Stimulated activated CD8-positive, alpha-beta memory T cell treated with anti-CD3 and anti-CD28 coated beads, Interleukin-15, amount 100 ng/mL, for 4 hours (primary cell): Measurements from ENCODE around the gene MYO18A.

Experiments used
- DNase-seq, 2 donors: peaks; one replicate each; pipeline ENCODE4 v3.0.0-alpha.2; 2020; ENCODE audit warnings: low read depth in 2 of 2

The MYO18A gene

GRCh38 chr17:29032857-29033197 lies 147.4 kb downstream of the MYO18A start:
- DNase-seq: no peak

DNA sequence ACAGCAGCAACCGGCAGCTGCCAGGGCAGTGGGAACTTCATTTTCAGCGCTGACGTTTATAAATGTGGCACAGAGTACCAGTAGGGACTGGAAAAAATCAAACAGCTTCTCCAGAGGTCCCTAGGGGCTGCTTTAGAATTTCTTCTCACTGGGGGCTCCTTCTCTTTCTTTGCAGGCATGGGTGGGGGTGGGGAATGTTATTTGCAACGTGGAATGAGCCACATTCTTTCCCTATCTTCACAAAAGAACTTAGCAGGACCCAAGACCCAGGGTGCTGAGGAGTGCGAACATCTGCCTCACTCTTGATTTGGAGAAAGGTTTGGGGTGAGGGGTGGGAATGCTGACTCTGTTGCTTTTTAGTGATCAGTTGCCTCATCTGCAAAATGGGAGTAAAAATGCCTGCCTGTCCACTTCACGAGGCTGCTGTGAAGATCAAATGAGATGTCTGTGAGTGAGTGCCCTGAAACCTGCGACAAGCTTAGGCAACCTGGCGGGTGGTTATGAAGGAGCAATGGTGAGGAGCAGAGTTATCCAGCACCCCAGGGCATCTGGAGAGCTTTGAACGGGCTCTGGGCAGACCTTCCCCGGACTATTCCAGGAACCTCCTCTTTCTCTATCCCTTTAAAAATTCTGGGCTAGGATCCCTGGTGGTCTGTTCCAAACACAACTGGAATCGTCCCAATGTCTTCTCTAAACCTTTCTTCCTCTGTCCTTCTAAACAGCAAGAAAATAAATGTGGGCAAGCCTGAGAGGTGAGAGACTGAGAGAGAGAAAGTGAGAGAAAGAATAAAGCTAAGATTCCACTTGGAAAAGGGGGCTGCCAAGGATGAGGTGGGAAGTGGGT lies 148.0 kb downstream of the MYO18A start:
- no peak for DNase-seq

- no peak for DNase-seq
These were observed 148.7 kb downstream of the MYO18A start for GRCh38 chr17:29031488-29031887.

- DNase-seq: no peak
These were observed 155.8 kb downstream of the MYO18A start for GRCh38 chr17:29024316-29024952.

- no peak for DNase-seq
These were observed 158.1 kb downstream of the MYO18A start for GRCh38 chr17:29022074-29022473.

DNA sequence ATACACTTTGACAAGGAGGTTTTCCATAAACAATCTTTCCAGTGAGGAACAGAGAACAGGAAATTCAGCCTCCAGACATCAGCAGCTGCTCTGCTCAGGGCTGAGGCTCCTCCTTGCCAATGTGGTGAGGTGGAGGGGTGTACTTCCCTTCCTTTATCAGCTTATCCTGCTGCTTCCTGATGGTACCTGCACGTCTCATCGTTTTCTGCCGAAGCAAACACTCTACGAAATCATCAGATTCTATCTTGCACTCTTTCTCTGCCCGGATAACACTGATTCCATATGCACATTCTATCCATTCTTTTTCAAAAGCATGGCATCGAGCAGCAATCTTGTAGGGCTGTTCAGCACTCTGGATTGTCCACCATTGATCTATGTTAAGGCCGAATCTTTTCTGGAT lies 159.0 kb downstream of the MYO18A start:
- DNase-seq: no peak
